SU-DHL-6 (cell line): ENCODE data around the gene MAS1.

Source experiments
- CTCF ChIP-seq: fragments of 200-600 bp; sonication (generic); IDR thresholded peaks from one replicate; pipeline ENCODE4 v1.5.1; 2017; ENCODE audit warnings: antibody characterized with exemption, mild to moderate bottlenecking, low read length, moderate library complexity; ENCODE audit not compliant: insufficient read depth, poor library complexity, severe bottlenecking
- EZH2phosphoT487 ChIP-seq: fragments of 200-600 bp; sonication (generic), shearing (Covaris generic); conservative IDR thresholded peaks from 2 replicates; pipeline ENCODE4 v1.6.1; 2018; ENCODE audit warnings: mild to moderate bottlenecking, antibody characterized with exemption, low read length, moderate library complexity, mixed read lengths

DNA sequence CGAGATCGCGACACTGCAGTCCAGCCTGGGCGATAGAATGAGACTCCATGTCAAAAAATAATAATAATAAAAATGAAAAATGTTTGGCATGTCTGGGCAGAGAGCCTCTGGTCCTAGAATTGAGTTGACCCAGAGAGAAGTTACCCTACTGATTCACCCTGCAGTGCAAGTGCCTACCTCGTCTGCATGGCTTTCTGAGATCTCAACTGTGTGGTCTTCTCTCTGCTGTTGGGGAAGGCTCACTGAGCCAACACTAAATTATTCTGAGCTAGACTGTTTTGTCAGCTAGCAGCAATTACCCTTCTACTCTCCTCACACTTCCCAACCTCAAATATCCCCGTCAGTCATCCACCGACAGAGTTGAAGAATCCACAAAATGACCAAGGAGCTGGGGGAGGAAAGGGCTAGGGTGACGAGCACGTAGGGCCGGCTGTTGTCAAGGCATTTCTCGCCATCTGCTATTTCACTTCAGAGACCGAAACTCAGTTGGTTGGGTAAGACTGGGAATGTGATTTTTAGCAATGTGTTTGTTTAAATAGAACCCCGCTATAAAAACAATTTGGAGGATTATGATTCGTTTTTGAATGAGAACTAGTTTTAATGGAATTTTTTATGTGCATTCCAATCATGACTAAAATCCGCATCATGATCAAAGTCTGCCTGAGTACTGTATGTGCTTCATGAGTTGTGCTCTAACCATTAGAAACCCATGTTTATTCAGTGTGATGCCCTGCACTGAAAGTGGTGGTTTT is 9.4 kb downstream of the MAS1 start:
- TF ChIP-seq CTCF: no peak
- no peak for TF ChIP-seq EZH2phosphoT487
